Effector memory CD4-positive, alpha-beta T cell (primary cell): ENCODE measurements around the gene ROGDI.

ENCODE experiments used
- DNase-seq, 3 donors: peaks; one replicate each; pipeline ENCODE4 v3.0.0-alpha.2; 2020
- H3K27ac ChIP-seq: 2 replicates; pipeline ENCODE4 v1.7.0; 2013; ENCODE audit warnings: mild to moderate bottlenecking, low read length, moderate library complexity; ENCODE audit not compliant: insufficient read depth, poor library complexity, severe bottlenecking
- H3K27me3 ChIP-seq: replicated peaks from 2 replicates; pipeline ENCODE4 v1.7.0; 2013; ENCODE audit warnings: mild to moderate bottlenecking, low read length; ENCODE audit not compliant: insufficient read depth, control insufficient read depth, poor library complexity, severe bottlenecking
- H3K36me3 ChIP-seq: 2 replicates; pipeline ENCODE4 v1.7.0; 2013; ENCODE audit warnings: mild to moderate bottlenecking, low read length, moderate library complexity; ENCODE audit not compliant: control insufficient read depth, insufficient read depth
- H3K4me1 ChIP-seq: 2 replicates; pipeline ENCODE4 v1.7.0; 2013; ENCODE audit warnings: low read length, mild to moderate bottlenecking; ENCODE audit not compliant: control insufficient read depth, insufficient read depth, poor library complexity, severe bottlenecking
- H3K4me3 ChIP-seq: 2 replicates; pipeline ENCODE4 v1.7.0; 2013; ENCODE audit warnings: low read length, low read depth, mild to moderate bottlenecking; ENCODE audit not compliant: insufficient read depth, poor library complexity, severe bottlenecking
- H3K9me3 ChIP-seq: 2 replicates; pipeline ENCODE4 v1.7.0; 2013; ENCODE audit warnings: mild to moderate bottlenecking, low read length, moderate library complexity; ENCODE audit not compliant: control insufficient read depth

ROGDI gene

GRCh38 chr16:4801051-4801961 lies 1.1 kb downstream of the ROGDI start:
- Histone ChIP-seq H3K4me3 (peak overlapping the region; percentile 88), H3K27me3 (no peaks in the 10 kb centered on the region), H3K9me3 (no peaks in the 10 kb centered on the region), H3K27ac (peak overlapping the region; percentile 82), H3K36me3 (no peaks in the 10 kb centered on the region), H3K4me1 (peaks cover 8% of the 10 kb centered on the region)
- no peak for DNase-seq

DNA sequence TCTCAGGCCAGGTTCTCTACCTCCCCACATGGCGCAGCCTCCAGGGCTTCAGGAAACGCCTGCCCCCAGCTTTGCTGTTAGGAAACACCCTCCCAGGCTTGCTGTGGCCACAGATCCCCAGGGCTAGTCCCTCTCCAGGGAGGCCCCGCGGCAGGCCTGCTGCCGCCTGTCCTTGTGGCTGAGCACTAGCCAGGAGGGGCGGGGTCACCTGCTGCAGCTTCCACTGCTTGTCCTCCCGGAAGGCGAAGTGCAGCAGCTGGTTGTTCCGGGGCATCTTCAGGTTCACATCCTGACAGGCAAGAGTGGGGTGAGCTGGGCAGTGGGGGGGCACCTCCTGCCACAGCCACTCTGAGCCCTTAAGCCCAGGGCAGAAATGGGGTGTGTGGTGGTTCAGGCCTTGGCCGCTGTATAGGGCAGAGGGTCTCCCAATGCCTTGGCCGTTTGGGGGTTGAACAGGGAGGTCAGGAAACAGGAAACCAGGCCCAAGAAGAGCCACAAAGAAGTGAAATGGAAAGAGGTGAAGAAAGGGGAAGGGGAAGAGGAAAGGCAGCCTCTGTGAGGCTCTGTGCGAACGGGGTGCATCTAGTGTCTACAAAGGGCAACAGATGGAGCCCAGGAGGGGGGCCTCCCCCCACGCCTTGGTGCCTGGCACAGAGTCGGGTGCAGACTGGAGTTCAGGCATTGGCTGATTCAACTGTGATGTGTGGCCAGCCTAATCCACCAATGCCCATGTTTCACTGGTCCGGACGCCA lies 2.0 kb downstream of the ROGDI start:
- Histone ChIP-seq H3K4me1 (peaks cover 8% of the 10 kb centered on the region), H3K36me3 (no peaks in the 10 kb centered on the region), H3K4me3 (no peak overlapping the region), H3K27me3 (no peaks in the 10 kb centered on the region), H3K9me3 (no peaks in the 10 kb centered on the region), H3K27ac (no peak overlapping the region)
- no peak for DNase-seq

GRCh38 chr16:4799171-4799855 lies 3.1 kb downstream of the ROGDI start:
- Histone ChIP-seq H3K9me3 (no peaks in the 10 kb centered on the region), H3K4me1 (peaks cover 8% of the 10 kb centered on the region), H3K36me3 (no peaks in the 10 kb centered on the region), H3K27me3 (no peaks in the 10 kb centered on the region), H3K27ac (no peak overlapping the region), H3K4me3 (no peak overlapping the region)
- no peak for DNase-seq

DNA sequence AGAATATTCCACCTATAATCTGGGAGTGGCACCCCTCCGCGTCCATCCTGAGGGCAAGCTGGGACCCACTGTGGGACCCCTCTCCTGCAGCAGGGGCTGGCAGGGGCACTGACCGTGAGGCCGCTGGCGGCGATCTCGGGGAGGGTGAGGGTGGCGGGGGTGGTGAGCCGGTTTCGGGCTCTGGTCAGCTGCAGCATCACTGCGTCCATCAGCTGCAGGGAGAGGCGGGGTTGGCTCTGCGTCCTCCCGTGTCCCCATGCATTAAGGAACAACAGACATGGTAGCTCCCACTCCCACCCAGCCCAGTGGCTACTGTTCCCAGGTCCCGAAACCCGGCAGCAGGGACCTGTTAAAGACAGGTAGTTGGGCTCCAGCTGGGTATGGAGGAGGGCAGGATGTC lies 4.0 kb downstream of the ROGDI start:
- Histone ChIP-seq H3K27me3 (no peaks in the 10 kb centered on the region), H3K4me3 (no peak overlapping the region), H3K36me3 (no peaks in the 10 kb centered on the region), H3K9me3 (no peaks in the 10 kb centered on the region), H3K27ac (no peak overlapping the region), H3K4me1 (peaks cover 8% of the 10 kb centered on the region)
- DNase-seq, result no peak

- no peaks in the 10 kb centered on the region for H3K9me3 ChIP-seq
- DNase-seq, result no peak
- peaks cover 8% of the 10 kb centered on the region for H3K4me1 ChIP-seq
- H3K4me3 ChIP-seq, result no peak overlapping the region
- no peaks in the 10 kb centered on the region for H3K27me3 ChIP-seq
- H3K27ac ChIP-seq, result no peak overlapping the region
- H3K36me3 ChIP-seq, result no peaks in the 10 kb centered on the region
Observed at GRCh38 chr16:4797805-4798252, 4.6 kb downstream of the ROGDI start.

GRCh38 chr16:4796982-4797804 lies 5.2 kb downstream of the ROGDI start:
- H3K4me3 ChIP-seq, result no peak overlapping the region
- H3K27ac ChIP-seq, result no peak overlapping the region
- no peaks in the 10 kb centered on the region for H3K36me3 ChIP-seq
- no peaks in the 10 kb centered on the region for H3K9me3 ChIP-seq
- no peaks in the 10 kb centered on the region for H3K27me3 ChIP-seq
- H3K4me1 ChIP-seq, result peaks cover 8% of the 10 kb centered on the region
- no peak for DNase-seq

DNA sequence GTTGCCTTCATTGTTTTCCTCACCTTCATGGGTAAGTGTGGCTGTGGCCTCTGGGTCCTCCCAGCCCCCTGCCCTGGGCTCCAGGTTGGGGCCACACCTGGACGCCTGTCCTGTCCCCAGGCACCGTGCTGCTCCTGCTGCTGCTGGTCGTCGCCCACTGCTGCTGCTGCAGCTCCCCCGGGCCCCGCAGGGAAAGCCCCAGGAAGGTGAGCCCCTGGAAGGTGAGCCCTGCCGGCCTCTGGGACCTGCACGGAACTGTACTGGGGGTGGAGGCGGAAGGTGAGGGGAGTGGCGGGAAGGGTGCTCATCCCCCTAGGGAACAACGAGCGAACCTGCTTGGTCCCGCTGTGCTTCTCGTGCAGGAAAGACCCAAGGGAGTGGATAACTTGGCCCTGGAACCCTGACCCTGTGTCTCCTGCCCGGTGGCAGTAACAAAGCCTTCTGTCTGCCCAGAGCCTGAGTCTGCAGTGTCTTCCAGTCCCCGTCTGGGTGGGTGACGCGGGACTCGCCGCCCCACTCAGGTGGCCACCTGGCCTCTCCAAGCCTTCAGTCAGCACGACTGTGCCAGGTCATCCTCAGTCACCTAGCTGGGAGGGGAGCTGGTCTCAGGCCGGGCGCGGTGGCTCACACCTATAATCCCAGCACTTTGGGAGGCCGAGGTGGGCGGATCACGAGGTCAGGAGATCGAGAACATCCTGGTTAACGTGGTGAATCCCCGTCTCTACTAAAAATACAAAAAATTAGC lies 6.4 kb downstream of the ROGDI start:
- DNase-seq, result no peak
- no peak overlapping the region for H3K27ac ChIP-seq
- H3K9me3 ChIP-seq, result no peaks in the 10 kb centered on the region
- no peak overlapping the region for H3K4me3 ChIP-seq
- no peaks in the 10 kb centered on the region for H3K4me1 ChIP-seq
- no peaks in the 10 kb centered on the region for H3K27me3 ChIP-seq
- no peaks in the 10 kb centered on the region for H3K36me3 ChIP-seq

DNA sequence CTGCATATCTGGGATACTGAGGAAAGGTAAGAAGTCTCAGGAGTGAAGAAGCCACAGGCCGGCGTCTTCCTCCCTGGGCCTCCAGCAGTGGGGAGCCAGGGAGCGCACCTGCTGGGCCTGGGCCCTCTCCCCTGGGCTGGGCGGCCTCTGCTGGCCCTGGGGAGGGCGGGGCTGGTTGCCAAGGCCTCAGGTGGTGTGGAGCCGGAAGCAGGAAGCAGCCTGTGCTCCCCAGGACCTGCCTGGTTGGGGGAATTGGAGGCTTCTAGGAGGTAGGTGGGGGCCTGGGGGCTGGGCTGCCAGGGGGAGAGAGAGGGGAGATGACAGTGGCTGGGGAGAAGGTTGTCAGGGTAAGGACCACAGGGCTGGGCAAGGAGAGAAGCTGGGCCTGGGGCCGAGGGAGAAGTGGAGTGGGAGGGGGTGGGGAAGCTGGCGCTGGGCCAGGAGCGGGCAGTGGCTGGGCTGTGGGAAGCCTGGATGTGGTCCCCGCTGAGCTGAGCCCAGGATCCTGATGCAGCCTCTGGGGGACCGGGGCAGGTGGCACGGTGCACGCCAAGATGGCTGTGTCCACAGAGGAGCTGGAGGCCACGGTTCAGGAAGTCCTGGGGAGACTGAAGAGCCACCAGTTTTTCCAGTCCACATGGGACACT lies 7.1 kb downstream of the ROGDI start, which contains the start of gene SMIM22:
Gene SMIM22 (plus strand): TSS at position 189 of the 647 bp plus-strand sequence. CDS start 366 bp downstream, at position 555.
- H3K27ac ChIP-seq, result no peak within 1 kb of the TSS
- no peaks in the 10 kb centered on the region for H3K4me1 ChIP-seq
- no peak for DNase-seq
- no peaks in the 10 kb centered on the region for H3K36me3 ChIP-seq
- H3K9me3 ChIP-seq, result no peaks in the 10 kb centered on the region
- no peaks in the 10 kb centered on the region for H3K27me3 ChIP-seq
- H3K4me3 ChIP-seq, result no peak within 1 kb of the TSS
